Right lobe of liver (tissue), 4 donors: ENCODE measurements around the gene TSPAN18.

Experiments
- POLR2A ChIP-seq: fragments of 450-650 bp; IDR thresholded peaks from one replicate; pipeline ENCODE4 v1.6.1; 2017; ENCODE audit warnings: antibody characterized with exemption, mild to moderate bottlenecking
- TF ChIP-seq, protein P1 (sequence below), 4 donors: fragments of 200-600 bp in 3 of 4; fragments of 450-650 bp in 1 of 4; IDR thresholded peaks; one replicate each; pipeline versions ENCODE4 v1.5.1 to v1.8.0; 2016 to 2022; ENCODE audit warnings: antibody characterized with exemption in 4 of 4, mild to moderate bottlenecking in 2 of 4
- donor health status: DM: no; HTN: no; CAD: no.
- donor health status: DM: no; HTN: no; CAD: no.
- donor health status: DM: no; HTN: yes; CAD: no.

DNA sequence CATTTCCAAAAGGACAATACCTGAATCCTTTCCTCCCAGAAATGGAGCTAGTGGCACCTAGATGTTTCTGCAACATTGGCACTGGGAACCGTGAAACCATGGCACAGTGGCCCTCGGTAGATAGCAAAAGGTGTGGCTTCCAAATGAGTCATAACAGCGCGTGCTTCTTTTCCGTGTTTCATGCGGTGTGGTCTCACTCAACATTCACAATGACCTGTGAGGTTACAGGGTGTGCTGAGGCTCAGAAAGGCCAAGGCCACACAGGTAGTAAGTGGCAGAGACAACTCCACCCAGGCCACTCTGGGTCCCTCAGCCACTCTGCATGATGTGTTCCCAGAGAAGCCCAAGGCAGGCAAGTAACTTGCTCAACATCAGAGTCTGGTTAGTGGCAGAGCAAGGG lies 156.5 kb downstream of the TSPAN18 start:
- TF ChIP-seq, protein P1, sequence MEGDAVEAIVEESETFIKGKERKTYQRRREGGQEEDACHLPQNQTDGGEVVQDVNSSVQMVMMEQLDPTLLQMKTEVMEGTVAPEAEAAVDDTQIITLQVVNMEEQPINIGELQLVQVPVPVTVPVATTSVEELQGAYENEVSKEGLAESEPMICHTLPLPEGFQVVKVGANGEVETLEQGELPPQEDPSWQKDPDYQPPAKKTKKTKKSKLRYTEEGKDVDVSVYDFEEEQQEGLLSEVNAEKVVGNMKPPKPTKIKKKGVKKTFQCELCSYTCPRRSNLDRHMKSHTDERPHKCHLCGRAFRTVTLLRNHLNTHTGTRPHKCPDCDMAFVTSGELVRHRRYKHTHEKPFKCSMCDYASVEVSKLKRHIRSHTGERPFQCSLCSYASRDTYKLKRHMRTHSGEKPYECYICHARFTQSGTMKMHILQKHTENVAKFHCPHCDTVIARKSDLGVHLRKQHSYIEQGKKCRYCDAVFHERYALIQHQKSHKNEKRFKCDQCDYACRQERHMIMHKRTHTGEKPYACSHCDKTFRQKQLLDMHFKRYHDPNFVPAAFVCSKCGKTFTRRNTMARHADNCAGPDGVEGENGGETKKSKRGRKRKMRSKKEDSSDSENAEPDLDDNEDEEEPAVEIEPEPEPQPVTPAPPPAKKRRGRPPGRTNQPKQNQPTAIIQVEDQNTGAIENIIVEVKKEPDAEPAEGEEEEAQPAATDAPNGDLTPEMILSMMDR (IDR thresholded peaks at IDR 0.05) = no peak
- TF ChIP-seq POLR2A = no peak
